HepG2 (cell line): ENCODE data around the gene INPP1. TPM values are rescaled to one million over a fixed set of nuclear protein-coding genes. Genes with fewer than 3 reads are reported as not detected.

Source experiments
- DMAP1 ChIP-seq: IDR thresholded peaks from 2 replicates; pipeline ENCODE4 v1.6.1; 2016
- FOXK1 ChIP-seq: sonication (generic); formaldehyde crosslinking; IDR thresholded peaks from 2 replicates; pipeline ENCODE4 v1.4.0; 2020; ENCODE audit warnings: low read depth, missing genetic modification reagents, borderline replicate concordance
- MED1 ChIP-seq: sonication (generic); formaldehyde crosslinking; IDR thresholded peaks from 2 replicates; pipeline ENCODE4 v1.4.0; 2020; ENCODE audit warnings: missing genetic modification reagents
- NR2F1 ChIP-seq, 2 experiments: fragments of 450-650 bp in 1 of 2; formaldehyde crosslinking in 1 of 2; IDR thresholded peaks; 2 replicates each; pipeline versions ENCODE4 v1.5.0 to v1.6.1; 2016 to 2020; ENCODE audit warnings: mild to moderate bottlenecking in 1 of 2, missing compliant biosample characterization in 1 of 2, missing genetic modification reagents in 1 of 2, moderate library complexity in 1 of 2
- PAXIP1 ChIP-seq: sonication (generic); formaldehyde crosslinking; conservative IDR thresholded peaks from 2 replicates; pipeline ENCODE4 v1.4.0; 2020; ENCODE audit warnings: mild to moderate bottlenecking, missing genetic modification reagents, moderate library complexity
- PHF21A ChIP-seq: sonication (generic); formaldehyde crosslinking; IDR thresholded peaks from 2 replicates; pipeline ENCODE4 v1.5.0; 2020; ENCODE audit warnings: mild to moderate bottlenecking, missing genetic modification reagents
- RARG ChIP-seq: sonication (generic); formaldehyde crosslinking; IDR thresholded peaks from 2 replicates; pipeline ENCODE4 v1.4.0; 2020; ENCODE audit warnings: low read depth, mild to moderate bottlenecking, missing genetic modification reagents
- RFXAP ChIP-seq: sonication (generic); formaldehyde crosslinking; IDR thresholded peaks from 2 replicates; pipeline ENCODE4 v1.4.0; 2020; ENCODE audit warnings: missing genetic modification reagents, borderline replicate concordance
- SMC3 ChIP-seq: IDR thresholded peaks from 2 replicates; pipeline ENCODE4 v1.6.1; 2011; ENCODE audit warnings: low read length, improper control_type of control experiment
- ZNF414 ChIP-seq: sonication (generic); formaldehyde crosslinking; IDR thresholded peaks from 2 replicates; pipeline ENCODE4 v1.5.0; 2020; ENCODE audit warnings: missing genetic modification reagents
- ZNF574 ChIP-seq: sonication (generic); formaldehyde crosslinking; IDR thresholded peaks from 2 replicates; pipeline ENCODE4 v1.4.0; 2020; ENCODE audit warnings: missing genetic modification reagents
- ZNF644 ChIP-seq: IDR thresholded peaks from 2 replicates; pipeline ENCODE4 v1.6.1; 2016; ENCODE audit warnings: low read depth
- ZNF660 ChIP-seq: sonication (generic); formaldehyde crosslinking; IDR thresholded peaks from 2 replicates; pipeline ENCODE4 v1.5.1; 2020; ENCODE audit warnings: mild to moderate bottlenecking, low read depth, missing genetic modification reagents, borderline replicate concordance
- ZNF781 ChIP-seq: sonication (generic); formaldehyde crosslinking; IDR thresholded peaks from 2 replicates; pipeline ENCODE4 v1.5.1; 2020; ENCODE audit warnings: borderline replicate concordance, mild to moderate bottlenecking, missing genetic modification reagents; ENCODE audit errors: not compliant biosample characterization
- ZNF816 ChIP-seq: sonication (generic); formaldehyde crosslinking; IDR thresholded peaks from 2 replicates; pipeline ENCODE4 v1.8.0; 2022; ENCODE audit warnings: missing genetic modification reagents, mild to moderate bottlenecking, borderline replicate concordance
- polyA plus RNA-seq, 8 experiments: library from polyadenylated mRNA; depleted of rRNA in 3 of 8; stranded (reverse) in 7 of 8; unstranded in 1 of 8; fragments of >200 nt; fragmentation: Illumina TruSeq in 4 of 8; extraction: Trizol in 4 of 8; gene quantifications; 2 replicates each; pipeline versions ENCODE4 v1.2.1 to v1.2.3, GENCODE V29; 2011 to 2016; ENCODE audit warnings: low read depth in 4 of 8, missing spikeins in 1 of 8, mixed read lengths in 1 of 8; ENCODE audit not compliant: insufficient read depth in 1 of 8
- total RNA-seq, 5 experiments: library from RNA; depleted of rRNA; stranded (reverse); fragments of >200 nt; fragmentation: Illumina TruSeq; extraction: Trizol; gene quantifications; 2 replicates each; pipeline ENCODE4 v1.2.3, GENCODE V29; 2016; ENCODE audit warnings: low read depth in 1 of 5
- TF ChIP-seq, protein P1 (sequence below): sonication (generic); formaldehyde crosslinking; IDR thresholded peaks from 2 replicates; pipeline ENCODE4 v1.4.0; 2020; ENCODE audit warnings: missing genetic modification reagents
- TF ChIP-seq, protein P2 (sequence below): sonication (generic); formaldehyde crosslinking; IDR thresholded peaks from 2 replicates; pipeline ENCODE4 v1.4.0; 2020; ENCODE audit warnings: missing genetic modification reagents

INPP1 gene
- total and polyA plus RNA-seq, 2 of the 13 experiments (the other 11 are each of a cell fraction or from before 2014, with no cell fraction given): 10.0 to 13.3 TPM

DNA sequence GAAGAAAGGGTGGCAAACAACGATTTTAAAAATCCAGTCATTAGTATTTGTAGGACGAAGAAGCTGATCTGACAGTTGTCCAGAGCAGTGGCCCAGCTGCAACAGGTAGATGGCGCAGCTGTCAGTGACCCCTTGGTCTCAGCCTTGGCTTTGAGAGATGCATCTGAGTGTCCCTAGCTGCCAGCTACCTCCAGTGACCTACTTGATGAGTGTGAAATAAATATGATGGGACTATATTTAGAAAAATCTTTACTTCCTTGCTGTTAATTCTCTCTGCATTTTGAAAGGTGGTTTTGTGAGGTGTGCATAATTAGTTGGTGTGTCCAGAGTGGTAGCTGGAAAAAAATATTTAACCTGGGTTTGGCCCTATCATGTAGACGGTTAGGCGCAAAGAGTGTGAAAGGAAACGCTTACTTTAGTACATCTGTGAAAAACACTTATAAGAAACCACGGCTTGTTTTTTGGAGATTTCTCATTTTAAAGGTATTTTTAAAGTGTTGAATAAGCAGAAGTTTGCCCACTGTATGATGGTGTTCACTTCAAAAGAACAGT lies 963 bp downstream of the INPP1 start (continued):
- 0 out of 2 replicates have a peak, but pooled peaks have one; percentile 7 for TF ChIP-seq ZNF414 (CRISPR knock-in tag)
- TF ChIP-seq MED1 (CRISPR knock-in tag): 0 out of 2 replicates have a peak, but pooled peaks have one; percentile 21
- TF ChIP-seq ZNF781 (CRISPR knock-in tag): peak; percentile 16
- TF ChIP-seq RARG (CRISPR knock-in tag): no peak
- TF ChIP-seq FOXK1 (CRISPR knock-in tag): 0 out of 2 replicates have a peak, but pooled peaks have one; percentile 19
- peak; percentile 33 for TF ChIP-seq PHF21A
- peak; percentile 11 to 53; a peak in 2 of 4 replicates for TF ChIP-seq NR2F1 (CRISPR knock-in tag; IDR thresholded peaks at IDR 0.05)
- TF ChIP-seq PAXIP1 (CRISPR knock-in tag): peak; percentile 30
- peak; percentile 7; the same call in 1 of the 2 replicates for TF ChIP-seq ZNF574 (CRISPR knock-in tag)
- TF ChIP-seq, protein P1, sequence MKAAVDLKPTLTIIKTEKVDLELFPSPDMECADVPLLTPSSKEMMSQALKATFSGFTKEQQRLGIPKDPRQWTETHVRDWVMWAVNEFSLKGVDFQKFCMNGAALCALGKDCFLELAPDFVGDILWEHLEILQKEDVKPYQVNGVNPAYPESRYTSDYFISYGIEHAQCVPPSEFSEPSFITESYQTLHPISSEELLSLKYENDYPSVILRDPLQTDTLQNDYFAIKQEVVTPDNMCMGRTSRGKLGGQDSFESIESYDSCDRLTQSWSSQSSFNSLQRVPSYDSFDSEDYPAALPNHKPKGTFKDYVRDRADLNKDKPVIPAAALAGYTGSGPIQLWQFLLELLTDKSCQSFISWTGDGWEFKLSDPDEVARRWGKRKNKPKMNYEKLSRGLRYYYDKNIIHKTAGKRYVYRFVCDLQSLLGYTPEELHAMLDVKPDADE (CRISPR knock-in tag): no peak
- peak; percentile 79; the same call in 1 of the 2 replicates for TF ChIP-seq ZNF816 (CRISPR knock-in tag)
- peak; percentile 14; the same call in 1 of the 2 replicates for TF ChIP-seq DMAP1 (CRISPR knock-in tag)
- TF ChIP-seq, protein P2, sequence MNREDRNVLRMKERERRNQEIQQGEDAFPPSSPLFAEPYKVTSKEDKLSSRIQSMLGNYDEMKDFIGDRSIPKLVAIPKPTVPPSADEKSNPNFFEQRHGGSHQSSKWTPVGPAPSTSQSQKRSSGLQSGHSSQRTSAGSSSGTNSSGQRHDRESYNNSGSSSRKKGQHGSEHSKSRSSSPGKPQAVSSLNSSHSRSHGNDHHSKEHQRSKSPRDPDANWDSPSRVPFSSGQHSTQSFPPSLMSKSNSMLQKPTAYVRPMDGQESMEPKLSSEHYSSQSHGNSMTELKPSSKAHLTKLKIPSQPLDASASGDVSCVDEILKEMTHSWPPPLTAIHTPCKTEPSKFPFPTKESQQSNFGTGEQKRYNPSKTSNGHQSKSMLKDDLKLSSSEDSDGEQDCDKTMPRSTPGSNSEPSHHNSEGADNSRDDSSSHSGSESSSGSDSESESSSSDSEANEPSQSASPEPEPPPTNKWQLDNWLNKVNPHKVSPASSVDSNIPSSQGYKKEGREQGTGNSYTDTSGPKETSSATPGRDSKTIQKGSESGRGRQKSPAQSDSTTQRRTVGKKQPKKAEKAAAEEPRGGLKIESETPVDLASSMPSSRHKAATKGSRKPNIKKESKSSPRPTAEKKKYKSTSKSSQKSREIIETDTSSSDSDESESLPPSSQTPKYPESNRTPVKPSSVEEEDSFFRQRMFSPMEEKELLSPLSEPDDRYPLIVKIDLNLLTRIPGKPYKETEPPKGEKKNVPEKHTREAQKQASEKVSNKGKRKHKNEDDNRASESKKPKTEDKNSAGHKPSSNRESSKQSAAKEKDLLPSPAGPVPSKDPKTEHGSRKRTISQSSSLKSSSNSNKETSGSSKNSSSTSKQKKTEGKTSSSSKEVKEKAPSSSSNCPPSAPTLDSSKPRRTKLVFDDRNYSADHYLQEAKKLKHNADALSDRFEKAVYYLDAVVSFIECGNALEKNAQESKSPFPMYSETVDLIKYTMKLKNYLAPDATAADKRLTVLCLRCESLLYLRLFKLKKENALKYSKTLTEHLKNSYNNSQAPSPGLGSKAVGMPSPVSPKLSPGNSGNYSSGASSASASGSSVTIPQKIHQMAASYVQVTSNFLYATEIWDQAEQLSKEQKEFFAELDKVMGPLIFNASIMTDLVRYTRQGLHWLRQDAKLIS (CRISPR knock-in tag): peak; percentile 44; the same call in 1 of the 2 replicates
- TF ChIP-seq ZNF644 (CRISPR knock-in tag): 0 out of 2 replicates have a peak, but pooled peaks have one; percentile 59
- TF ChIP-seq RFXAP: no peak
- TF ChIP-seq ZNF660: no peak
- peak; percentile 84 for TF ChIP-seq SMC3
